Neural progenitor cell (in vitro differentiated cells): Measurements from ENCODE around the gene SLC6A5.

Experiments used
- EZH2 ChIP-seq: fragments of 200-600 bp; sonication (generic); IDR thresholded peaks from 2 replicates; pipeline ENCODE4 v1.6.1; 2017; ENCODE audit warnings: antibody characterized with exemption, mild to moderate bottlenecking, moderate library complexity
- TF ChIP-seq, protein P1 (sequence below): fragments of 200-600 bp; sonication (generic); IDR thresholded peaks from 2 replicates; pipeline ENCODE4 v1.5.1; 2017; ENCODE audit warnings: antibody characterized with exemption, mild to moderate bottlenecking

DNA sequence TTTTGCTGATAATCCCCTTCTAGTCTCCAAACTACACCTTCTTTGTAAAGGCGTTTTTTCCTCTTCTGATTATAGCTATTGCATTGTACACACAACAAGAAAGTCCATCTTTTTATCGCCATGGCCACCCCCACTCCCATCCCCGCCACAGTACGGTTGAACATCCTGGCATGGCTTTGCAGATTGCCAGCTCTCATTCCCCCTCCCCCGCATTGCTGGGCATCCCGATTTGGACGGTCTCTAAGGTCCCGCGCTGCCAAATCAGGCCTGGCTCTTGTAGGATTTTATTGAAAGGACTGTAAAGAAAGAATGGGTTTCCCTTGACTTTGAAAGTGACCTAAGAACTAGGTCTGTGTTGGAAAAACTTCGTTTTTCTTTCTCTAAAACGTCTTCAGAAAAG lies 916 bp upstream of the SLC6A5 start:
- TF ChIP-seq, protein P1, sequence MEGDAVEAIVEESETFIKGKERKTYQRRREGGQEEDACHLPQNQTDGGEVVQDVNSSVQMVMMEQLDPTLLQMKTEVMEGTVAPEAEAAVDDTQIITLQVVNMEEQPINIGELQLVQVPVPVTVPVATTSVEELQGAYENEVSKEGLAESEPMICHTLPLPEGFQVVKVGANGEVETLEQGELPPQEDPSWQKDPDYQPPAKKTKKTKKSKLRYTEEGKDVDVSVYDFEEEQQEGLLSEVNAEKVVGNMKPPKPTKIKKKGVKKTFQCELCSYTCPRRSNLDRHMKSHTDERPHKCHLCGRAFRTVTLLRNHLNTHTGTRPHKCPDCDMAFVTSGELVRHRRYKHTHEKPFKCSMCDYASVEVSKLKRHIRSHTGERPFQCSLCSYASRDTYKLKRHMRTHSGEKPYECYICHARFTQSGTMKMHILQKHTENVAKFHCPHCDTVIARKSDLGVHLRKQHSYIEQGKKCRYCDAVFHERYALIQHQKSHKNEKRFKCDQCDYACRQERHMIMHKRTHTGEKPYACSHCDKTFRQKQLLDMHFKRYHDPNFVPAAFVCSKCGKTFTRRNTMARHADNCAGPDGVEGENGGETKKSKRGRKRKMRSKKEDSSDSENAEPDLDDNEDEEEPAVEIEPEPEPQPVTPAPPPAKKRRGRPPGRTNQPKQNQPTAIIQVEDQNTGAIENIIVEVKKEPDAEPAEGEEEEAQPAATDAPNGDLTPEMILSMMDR: no peak
- no peak for TF ChIP-seq EZH2
